DMS 273 (cell line): Measurements from ENCODE around the gene MSH4.
"Not testable (repeated sequence)": the region's sequence is repeated elsewhere in the genome, so short reads cannot be mapped to it uniquely, and the experiment has no call there.

Source experiments
- DNase-seq: peaks from one replicate; lab custom pipeline; 2025; ENCODE audit not compliant: unreplicated experiment; lab: John Stamatoyannopoulos, UW

The MSH4 gene

GRCh38 chr1:75795703-75796193 lies 934 bp upstream of the MSH4 start:
- DNase-seq: peak; percentile 66

GRCh38 chr1:75797273-75797588 lies 549 bp downstream of the MSH4 start:
- DNase-seq: no peak

DNA sequence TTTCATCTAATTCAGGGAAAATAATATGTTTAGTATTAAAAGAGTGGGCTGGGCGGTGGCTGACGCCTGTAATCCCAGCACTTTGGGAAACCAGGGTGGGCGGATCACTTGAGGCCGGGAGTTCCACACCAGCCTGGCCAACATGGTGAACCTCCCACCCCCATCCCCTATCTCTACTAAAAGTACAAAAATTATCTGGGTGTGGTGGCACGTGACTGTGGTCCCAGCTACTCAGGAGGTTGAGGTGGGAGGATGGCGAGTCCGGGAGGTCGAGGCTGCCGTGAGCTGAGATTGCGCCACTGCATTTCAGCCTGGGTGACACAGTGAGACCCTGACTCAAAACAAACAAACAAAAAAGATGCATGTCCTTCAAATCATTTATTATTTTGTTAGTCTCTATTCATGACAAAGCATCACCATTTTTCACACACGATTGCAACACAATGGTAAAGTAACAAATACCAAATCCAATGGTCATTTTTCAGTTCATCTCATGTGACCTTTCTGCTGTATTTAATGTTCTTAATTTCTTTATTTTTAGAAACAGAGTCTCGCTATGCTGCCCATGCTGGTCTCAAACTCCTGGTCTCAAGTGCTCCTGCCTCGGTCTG lies 1.0 kb downstream of the MSH4 start:
- peak; percentile 44 for DNase-seq

GRCh38 chr1:75801480-75801879 lies 4.8 kb downstream of the MSH4 start:
- DNase-seq: not testable (repeated sequence)

- DNase-seq: no peak
These were observed 12.2 kb downstream of the MSH4 start for GRCh38 chr1:75808921-75809320.

DNA sequence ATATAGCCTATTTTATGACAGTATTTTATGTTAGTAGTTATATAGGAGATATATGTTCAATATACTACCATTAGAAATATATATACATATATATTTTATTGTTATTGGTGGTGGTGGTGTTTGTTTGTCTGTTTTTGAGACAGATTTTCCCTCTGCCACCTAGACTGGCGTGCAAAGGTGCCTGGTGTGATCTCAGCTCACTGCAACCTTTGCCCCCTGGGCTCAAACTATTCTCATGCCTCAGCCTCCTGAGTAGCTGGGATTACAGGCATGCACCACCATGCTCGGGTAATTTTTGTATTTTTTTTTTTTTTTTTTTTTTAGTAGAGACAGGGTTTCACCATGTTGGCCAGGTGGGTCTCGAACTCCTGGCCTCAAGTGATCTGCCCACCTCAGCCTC lies 13.4 kb downstream of the MSH4 start:
- DNase-seq: not testable (repeated sequence)

DNA sequence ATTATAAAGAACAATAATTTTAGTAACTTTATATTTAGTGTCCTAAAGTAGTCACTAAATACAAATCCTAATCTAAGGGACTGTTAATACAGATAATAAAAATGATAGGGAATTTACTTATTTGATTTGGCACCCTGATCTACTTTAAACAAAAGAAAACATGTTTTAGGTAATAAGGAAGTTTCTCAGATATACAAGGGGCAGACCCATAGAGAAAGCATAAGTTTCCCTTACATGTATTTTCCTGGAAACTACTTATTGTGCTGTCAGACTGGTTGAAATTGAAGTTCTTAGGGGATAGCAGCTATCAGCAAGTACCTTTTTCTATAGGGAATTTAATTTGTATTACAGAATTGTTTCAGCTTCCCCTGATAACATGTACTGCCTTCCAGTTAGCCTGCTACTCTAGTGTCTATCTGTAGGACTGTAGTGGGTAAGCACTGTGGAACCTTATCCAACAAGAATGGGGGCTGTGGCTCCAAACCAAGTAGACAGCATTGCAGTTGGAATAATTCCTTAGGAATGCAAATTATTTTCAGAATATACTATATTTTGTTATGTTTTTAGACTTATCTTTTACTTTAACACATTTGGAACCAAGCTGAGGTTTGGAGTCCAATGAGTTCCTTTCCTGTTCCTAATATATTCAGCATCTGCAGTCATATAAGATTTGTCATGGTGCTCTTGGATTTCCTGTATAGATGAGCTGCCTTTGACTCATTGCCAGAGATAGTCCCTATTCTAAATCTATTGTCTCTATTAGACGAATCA lies 14.7 kb downstream of the MSH4 start:
- no peak for DNase-seq

GRCh38 chr1:75812065-75812464 lies 15.4 kb downstream of the MSH4 start:
- no peak for DNase-seq

- DNase-seq: not testable (repeated sequence)
These were observed 26.9 kb downstream of the MSH4 start for GRCh38 chr1:75823596-75823995.

DNA sequence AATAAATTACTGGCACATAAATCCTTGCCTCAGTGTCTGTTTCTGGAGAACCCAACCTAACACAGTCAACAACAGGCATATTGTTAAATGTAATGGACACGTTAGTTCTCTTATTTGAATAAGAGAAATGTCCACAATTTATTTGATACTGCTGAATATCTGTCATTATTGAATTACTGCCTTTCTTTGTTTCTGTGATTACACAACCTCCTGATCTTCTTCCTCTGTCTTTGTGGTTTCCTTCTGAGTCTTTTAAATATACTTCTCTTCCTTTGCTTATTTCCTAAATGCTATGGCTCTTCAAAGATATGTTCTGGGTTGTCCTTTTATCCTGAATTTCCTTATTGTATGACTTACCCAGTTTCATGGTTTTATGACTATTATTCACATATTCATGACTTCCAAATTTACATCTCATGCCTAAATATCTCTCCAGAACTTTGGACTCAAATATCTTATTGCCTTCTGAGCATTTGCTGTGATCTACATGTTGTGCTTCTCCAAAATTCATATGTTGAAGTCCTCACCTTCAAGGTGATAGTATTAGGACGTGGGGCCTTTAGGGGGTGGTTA lies 39.9 kb downstream of the MSH4 start:
- no peak for DNase-seq

DNA sequence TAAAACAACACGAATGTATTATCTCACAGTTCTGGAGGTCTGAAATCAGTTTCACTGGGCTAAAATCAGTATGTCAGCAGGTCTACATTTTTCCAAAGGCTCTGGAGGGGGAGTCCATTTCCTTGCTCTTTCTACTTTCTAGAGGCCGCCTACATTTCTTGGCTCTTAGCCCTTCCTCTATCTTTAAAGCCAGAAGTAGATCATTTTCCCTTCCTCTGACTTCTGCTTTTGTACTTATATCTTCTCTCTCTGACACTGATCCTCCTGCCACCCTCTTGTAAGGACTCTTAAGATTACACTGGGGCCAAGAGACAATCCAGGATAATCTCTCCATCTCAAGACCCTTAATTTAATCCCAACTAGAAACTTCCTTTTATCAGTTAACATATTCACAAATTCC lies 41.4 kb downstream of the MSH4 start:
- no peak for DNase-seq

GRCh38 chr1:75841421-75841820 lies 44.7 kb downstream of the MSH4 start:
- DNase-seq: no peak

- no peak for DNase-seq
These were observed 48.9 kb downstream of the MSH4 start for GRCh38 chr1:75845576-75845975.

DNA sequence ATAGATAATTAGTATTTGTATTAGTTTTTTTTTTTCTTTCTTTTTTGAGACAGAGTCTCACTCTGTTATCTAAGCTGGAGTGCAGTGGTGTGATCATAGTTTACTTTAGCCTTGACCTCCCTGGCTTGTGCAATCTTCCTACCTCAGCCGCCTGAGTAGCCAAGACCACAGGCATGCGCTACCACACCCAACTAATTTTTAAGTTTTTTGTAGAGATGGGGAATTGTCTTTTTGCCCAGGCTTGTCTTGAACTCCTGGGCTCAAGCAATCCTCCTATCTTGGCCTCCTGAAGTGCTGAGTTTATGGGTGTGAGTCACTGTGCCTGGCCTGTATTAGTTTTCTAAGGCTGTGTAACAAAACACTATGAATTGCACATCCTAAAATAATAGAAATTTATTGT lies 58.3 kb downstream of the MSH4 start:
- no peak for DNase-seq

- no peak for DNase-seq
These were observed 59.1 kb downstream of the MSH4 start for GRCh38 chr1:75855734-75856133.

- DNase-seq: no peak
These were observed 65.1 kb downstream of the MSH4 start for GRCh38 chr1:75861831-75862230.

DNA sequence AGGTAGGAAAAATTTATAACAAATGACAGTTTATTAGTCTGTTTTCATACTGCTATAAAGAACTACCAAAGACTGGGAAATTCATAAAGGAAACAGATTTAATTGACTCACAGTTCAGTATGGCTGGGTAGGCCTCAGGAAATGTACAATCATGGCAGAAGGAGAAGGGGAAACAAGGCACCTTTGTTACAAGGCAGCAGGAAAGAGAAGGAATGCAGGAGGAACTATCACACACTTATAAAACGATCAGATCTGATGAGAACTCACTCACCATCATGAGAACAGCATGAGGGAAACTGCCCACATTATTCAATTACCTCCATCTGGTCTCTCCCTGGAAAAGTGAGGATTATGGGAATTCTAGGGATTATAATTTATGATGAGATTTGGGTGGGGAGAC lies 74.3 kb downstream of the MSH4 start:
- DNase-seq: no peak

DNA sequence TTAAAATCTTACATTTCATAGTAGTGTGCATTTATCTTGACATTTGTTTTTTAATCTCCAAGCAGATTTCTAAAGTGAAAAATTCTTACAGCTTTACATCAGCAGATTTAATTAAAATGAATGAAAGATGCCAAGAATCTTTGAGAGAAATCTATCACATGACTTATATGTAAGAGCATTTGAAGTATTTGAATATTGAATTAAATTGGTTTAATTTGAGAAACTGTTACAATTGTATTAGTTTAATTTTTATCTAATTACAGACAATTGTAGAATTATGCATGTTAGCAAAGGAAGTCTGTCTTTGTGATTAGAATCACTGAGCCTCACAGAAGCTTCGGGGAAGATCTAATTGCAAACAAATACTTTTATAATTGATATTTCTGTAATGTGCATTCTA lies 83.3 kb downstream of the MSH4 start:
- no peak for DNase-seq

- DNase-seq: no peak
These were observed 87.8 kb downstream of the MSH4 start for GRCh38 chr1:75884437-75884836.

DNA sequence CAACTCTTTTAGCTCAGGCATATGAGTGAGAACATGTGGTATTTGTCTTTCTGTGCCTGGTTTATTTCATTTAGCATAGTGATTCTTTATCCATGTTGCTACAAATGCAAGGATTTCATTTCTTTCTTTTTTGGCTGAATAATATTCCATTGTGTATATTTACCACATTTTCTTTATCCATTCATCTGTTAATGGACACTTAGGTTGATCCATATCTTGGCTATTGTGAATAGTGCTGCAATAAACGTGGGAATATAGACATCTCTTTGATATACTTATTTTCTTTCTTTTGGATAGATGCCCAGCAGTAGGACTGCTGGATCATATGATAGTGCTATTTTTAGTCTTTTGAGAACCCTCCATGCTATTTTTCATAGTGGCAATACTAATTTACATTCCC lies 104.7 kb downstream of the MSH4 start:
- no peak for DNase-seq

DNA sequence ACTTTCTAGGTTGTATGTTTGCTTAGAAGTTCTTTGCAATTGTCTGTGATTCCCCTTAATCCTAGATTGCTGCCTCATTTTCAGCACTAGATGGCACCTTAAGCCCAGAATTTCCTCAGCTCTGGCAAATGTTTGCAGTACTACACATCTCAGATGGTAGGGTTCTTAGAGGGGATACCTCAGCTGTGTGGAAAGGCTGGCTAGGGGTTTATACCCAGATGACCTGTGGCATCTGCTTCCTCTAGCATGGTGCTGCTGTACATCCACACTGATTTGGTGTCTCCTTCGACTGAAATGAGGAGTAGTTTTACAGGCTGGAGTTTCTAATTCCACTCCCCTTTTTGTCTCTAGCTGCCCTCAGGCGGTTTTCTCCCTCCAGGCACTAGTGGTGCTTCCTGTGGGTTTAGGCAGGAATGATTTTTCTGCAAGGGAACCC lies 112.1 kb downstream of the MSH4 start:
- peak; percentile 73 for DNase-seq

- DNase-seq: no peak
These were observed 120.2 kb downstream of the MSH4 start for GRCh38 chr1:75916834-75917233.
